HepG2 (cell line): ENCODE results near the gene IFT52. TPM values are rescaled to one million over a fixed set of nuclear protein-coding genes. Genes with fewer than 3 reads are reported as not detected.

Experiments used
- ATAC-seq: fragments of 200-7000 bp; cut with Tn5 transposase; 3 replicates; pipeline ENCODE4 v1.9.1; 2020; ENCODE audit warnings: mild to moderate bottlenecking, moderate library complexity
- BruUV-seq: library from RNA; stranded (reverse); fragments of 400-500 nt; replicated peaks from 2 replicates; lab custom pipeline; 2021; lab: Mats Ljungman, UMichigan
- CTCF ChIA-PET: fragments of 300-600 bp; formaldehyde crosslinking; extraction: SDS; loops from one replicate; lab custom pipeline; 2021; ENCODE audit warnings: low total read pairs, inconsistent platforms, low intra/inter-chr PET ratio; lab: Yijun Ruan, JAX
- POLR2A ChIA-PET: fragments of 350-600 bp; sonication (Branson Sonifier 250); formaldehyde crosslinking; loops from one replicate; lab custom pipeline; 2020; ENCODE audit warnings: antibody characterized with exemption, inconsistent platforms; lab: Yijun Ruan, JAX
- DNase-seq: peaks from one replicate; pipeline ENCODE4 v3.0.0-alpha.2; 2015; ENCODE audit warnings: low spot score
- FAIRE-seq: peaks from 3 replicates; lab custom pipeline; 2011; peaks lifted over from hg19 to GRCh38; lab: Jason Lieb, UNC
- H2AFZ ChIP-seq: one replicate; pipeline ENCODE4 v1.6.1; 2011; ENCODE audit warnings: low read length, inconsistent platforms
- H3K27ac ChIP-seq: fragments of 300-600 bp; 3 replicates; pipeline ENCODE4 v1.8.0; 2011; ENCODE audit warnings: mixed run types, mild to moderate bottlenecking, mixed read lengths, low read length, inconsistent platforms; ENCODE audit not compliant: insufficient read depth; ENCODE audit errors: extremely low read length
- H3K27me3 ChIP-seq, 2 experiments: fragments of 200-600 bp in 1 of 2; 2 replicates in 1 of 2; 3 replicates in 1 of 2; pipeline versions ENCODE4 v1.6.0 to v1.8.0; 2011; ENCODE audit warnings: low read length in 2 of 2, mild to moderate bottlenecking in 2 of 2, moderate library complexity in 2 of 2, inconsistent platforms in 1 of 2; ENCODE audit not compliant: insufficient read depth in 2 of 2, control insufficient read depth in 1 of 2
- H3K36me3 ChIP-seq, 2 experiments: fragments of 200-600 bp in 1 of 2; replicated peaks in 1 of 2; 2 replicates in 1 of 2; 3 replicates in 1 of 2; pipeline versions ENCODE4 v1.5.1 to v1.8.0; 2011; ENCODE audit warnings: low read length in 2 of 2, inconsistent platforms in 1 of 2; ENCODE audit not compliant: insufficient read depth in 2 of 2, control insufficient read depth in 1 of 2
- H3K4me1 ChIP-seq: 2 replicates; pipeline ENCODE4 v1.5.1; 2012; ENCODE audit warnings: low read length, inconsistent platforms; ENCODE audit not compliant: insufficient read depth
- H3K4me2 ChIP-seq: 2 replicates; pipeline ENCODE4 v1.6.0; 2011; ENCODE audit warnings: low read depth, low read length, inconsistent platforms
- H3K4me3 ChIP-seq, 3 experiments: fragments of 200-600 bp in 1 of 3; sonication (generic), shearing (Covaris generic) in 1 of 3; replicated peaks in 1 of 3; 2 replicates each; pipeline ENCODE4 v1.5.1; 2011 to 2016; ENCODE audit warnings: low read length in 3 of 3, inconsistent platforms in 2 of 3, low read depth in 2 of 3, mild to moderate bottlenecking in 2 of 3, control low read depth in 1 of 3, mixed read lengths in 1 of 3; ENCODE audit not compliant: insufficient read depth in 1 of 3
- H3K79me2 ChIP-seq: one replicate; pipeline ENCODE4 v1.6.1; 2011; ENCODE audit warnings: low read length, inconsistent platforms; ENCODE audit not compliant: insufficient read depth
- H3K9ac ChIP-seq: 2 replicates; pipeline ENCODE4 v1.6.0; 2011; ENCODE audit warnings: mild to moderate bottlenecking, low read depth, low read length, inconsistent platforms; ENCODE audit not compliant: insufficient read depth
- H3K9me3 ChIP-seq: 2 replicates; pipeline ENCODE4 v1.5.1; 2012; ENCODE audit warnings: mild to moderate bottlenecking, low read length
- H4K20me1 ChIP-seq: 2 replicates; pipeline ENCODE4 v1.6.0; 2011; ENCODE audit warnings: inconsistent platforms, mild to moderate bottlenecking, low read length, moderate library complexity; ENCODE audit not compliant: insufficient read depth
- NRL ChIP-seq: sonication (generic); formaldehyde crosslinking; IDR thresholded peaks from 2 replicates; pipeline ENCODE4 v1.5.0; 2020; ENCODE audit warnings: missing genetic modification reagents, mild to moderate bottlenecking, moderate library complexity, borderline replicate concordance
- ZMYM3 ChIP-seq: sonication (generic); formaldehyde crosslinking; IDR thresholded peaks from 2 replicates; pipeline ENCODE4 v1.5.1; 2020; ENCODE audit warnings: mild to moderate bottlenecking, missing genetic modification reagents
- ZNF510 ChIP-seq: sonication (generic); formaldehyde crosslinking; IDR thresholded peaks from 2 replicates; pipeline ENCODE4 v1.4.0; 2020; ENCODE audit warnings: low read depth, mild to moderate bottlenecking, missing genetic modification reagents
- ZNF629 ChIP-seq: sonication (generic); formaldehyde crosslinking; conservative IDR thresholded peaks from 2 replicates; pipeline ENCODE4 v1.5.0; 2020; ENCODE audit warnings: missing genetic modification reagents
- ZNF891 ChIP-seq: sonication (generic); formaldehyde crosslinking; IDR thresholded peaks from 2 replicates; pipeline ENCODE4 v1.5.0; 2020; ENCODE audit warnings: mild to moderate bottlenecking, missing genetic modification reagents
- WGBS: methylation state at CpG from one replicate; pipeline ENCODE4 v1.1.6; 2017; ENCODE audit warnings: low lambda C conversion rate; 5-methylcytosine and 5-hydroxymethylcytosine counted together
- in situ Hi-C: cut with HindIII; loops from 2 replicates; pipeline ENCODE4 v1.10.0; 2017; ENCODE audit warnings: low pct_unique_long_range_greater_than_20kb; ENCODE audit not compliant: extremely low pct_ligation_motif_present
- intact Hi-C: fragments of 100-400 bp; cut with micrococcal nuclease; formaldehyde crosslinking; loops from one replicate; pipeline ENCODE4 v1.10.0; 2022; ENCODE audit not compliant: unreplicated experiment
- polyA plus RNA-seq, 8 experiments: library from polyadenylated mRNA; depleted of rRNA in 3 of 8; stranded (reverse) in 7 of 8; unstranded in 1 of 8; fragments of >200 nt; fragmentation: Illumina TruSeq in 4 of 8; extraction: Trizol in 4 of 8; gene quantifications; 2 replicates each; pipeline versions ENCODE4 v1.2.1 to v1.2.3, GENCODE V29; 2011 to 2016; ENCODE audit warnings: low read depth in 4 of 8, missing spikeins in 1 of 8, mixed read lengths in 1 of 8; ENCODE audit not compliant: insufficient read depth in 1 of 8
- total RNA-seq, 5 experiments: library from RNA; depleted of rRNA; stranded (reverse); fragments of >200 nt; fragmentation: Illumina TruSeq; extraction: Trizol; gene quantifications; 2 replicates each; pipeline ENCODE4 v1.2.3, GENCODE V29; 2016; ENCODE audit warnings: low read depth in 1 of 5
- TF ChIP-seq, protein P1 (sequence below): sonication (generic); formaldehyde crosslinking; conservative IDR thresholded peaks from 2 replicates; pipeline ENCODE4 v1.8.0; 2022; ENCODE audit warnings: missing genetic modification reagents
- TF ChIP-seq, protein P2 (sequence below): sonication (generic); formaldehyde crosslinking; IDR thresholded peaks from 2 replicates; pipeline ENCODE4 v1.5.0; 2020; ENCODE audit warnings: missing genetic modification reagents, mild to moderate bottlenecking, borderline replicate concordance

The IFT52 gene
- total and polyA plus RNA-seq, 2 of the 13 experiments (the other 11 are each of a cell fraction or from before 2014, with no cell fraction given): 48.0 to 64.0 TPM

DNA sequence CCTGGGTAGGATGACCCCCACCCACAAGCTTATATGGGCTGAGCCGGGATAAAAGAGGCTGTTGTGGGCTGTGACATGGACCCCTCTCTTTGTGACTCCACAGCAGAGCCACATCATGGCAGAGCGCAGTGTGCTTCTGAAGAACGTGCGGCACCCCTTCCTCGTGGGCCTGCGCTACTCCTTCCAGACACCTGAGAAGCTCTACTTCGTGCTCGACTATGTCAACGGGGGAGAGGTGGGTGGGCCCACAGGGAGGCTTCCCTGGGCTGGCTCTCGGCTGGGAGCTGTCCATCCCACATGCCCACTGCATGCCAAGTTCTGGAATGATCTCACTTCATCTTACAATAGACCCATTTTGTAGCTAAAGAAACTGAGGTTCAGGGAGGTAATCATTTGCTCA lies 21.5 kb upstream of the IFT52 start:
- peaks cover 11% of the 10 kb centered on the region for H3K4me1 ChIP-seq
- no peak overlapping the region for H2AFZ ChIP-seq
- WGBS: 95% methylated on average over 10 of the region's 10 CpGs
- no peak overlapping the region for H3K9ac ChIP-seq
- no peaks in the 10 kb centered on the region for H3K79me2 ChIP-seq
- CTCF ChIA-PET: no interaction called here
- FAIRE-seq: no peak
- H3K4me2 ChIP-seq: no peak overlapping the region
- in situ Hi-C loops: no loop called here
- no peaks in the 10 kb centered on the region for H4K20me1 ChIP-seq
- H3K9me3 ChIP-seq: no peaks in the 10 kb centered on the region
- H3K4me3 ChIP-seq: no peak overlapping the region
- no peaks in the 10 kb centered on the region for H3K27me3 ChIP-seq
- intact Hi-C loops: no loop called here
- 0 out of 2 replicates have a peak, but pooled peaks have one; percentile 76 for TF ChIP-seq NRL (CRISPR knock-in tag)
- 0 out of 2 replicates have a peak, but pooled peaks have one; percentile 62 for TF ChIP-seq ZNF891 (CRISPR knock-in tag)
- TF ChIP-seq ZNF629 (CRISPR knock-in tag): peak; percentile 88
- TF ChIP-seq ZMYM3 (CRISPR knock-in tag): peak; percentile 18; the same call in 1 of the 2 replicates
- no peak for TF ChIP-seq ZNF510
- TF ChIP-seq, protein P1, sequence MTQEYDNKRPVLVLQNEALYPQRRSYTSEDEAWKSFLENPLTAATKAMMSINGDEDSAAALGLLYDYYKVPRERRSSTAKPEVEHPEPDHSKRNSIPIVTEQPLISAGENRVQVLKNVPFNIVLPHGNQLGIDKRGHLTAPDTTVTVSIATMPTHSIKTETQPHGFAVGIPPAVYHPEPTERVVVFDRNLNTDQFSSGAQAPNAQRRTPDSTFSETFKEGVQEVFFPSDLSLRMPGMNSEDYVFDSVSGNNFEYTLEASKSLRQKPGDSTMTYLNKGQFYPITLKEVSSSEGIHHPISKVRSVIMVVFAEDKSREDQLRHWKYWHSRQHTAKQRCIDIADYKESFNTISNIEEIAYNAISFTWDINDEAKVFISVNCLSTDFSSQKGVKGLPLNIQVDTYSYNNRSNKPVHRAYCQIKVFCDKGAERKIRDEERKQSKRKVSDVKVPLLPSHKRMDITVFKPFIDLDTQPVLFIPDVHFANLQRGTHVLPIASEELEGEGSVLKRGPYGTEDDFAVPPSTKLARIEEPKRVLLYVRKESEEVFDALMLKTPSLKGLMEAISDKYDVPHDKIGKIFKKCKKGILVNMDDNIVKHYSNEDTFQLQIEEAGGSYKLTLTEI: no peak
- TF ChIP-seq, protein P2, sequence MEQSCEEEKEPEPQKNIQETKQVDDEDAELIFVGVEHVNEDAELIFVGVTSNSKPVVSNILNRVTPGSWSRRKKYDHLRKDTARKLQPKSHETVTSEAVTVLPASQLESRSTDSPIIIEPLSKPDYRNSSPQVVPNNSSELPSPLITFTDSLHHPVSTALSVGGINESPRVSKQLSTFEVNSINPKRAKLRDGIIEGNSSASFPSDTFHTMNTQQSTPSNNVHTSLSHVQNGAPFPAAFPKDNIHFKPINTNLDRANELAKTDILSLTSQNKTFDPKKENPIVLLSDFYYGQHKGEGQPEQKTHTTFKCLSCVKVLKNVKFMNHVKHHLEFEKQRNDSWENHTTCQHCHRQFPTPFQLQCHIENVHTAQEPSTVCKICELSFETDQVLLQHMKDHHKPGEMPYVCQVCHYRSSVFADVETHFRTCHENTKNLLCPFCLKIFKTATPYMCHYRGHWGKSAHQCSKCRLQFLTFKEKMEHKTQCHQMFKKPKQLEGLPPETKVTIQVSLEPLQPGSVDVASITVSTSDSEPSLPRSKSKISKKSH (CRISPR knock-in tag): 0 out of 2 replicates have a peak, but pooled peaks have one; percentile 60
- no peak overlapping the region for H3K27ac ChIP-seq
- DNase-seq: no peak
- peaks cover 0 to 19% of the 10 kb centered on the region in 2 experiments; a peak in 4 of 5 replicates for H3K36me3 ChIP-seq
- BruUV-seq: no TSS peak
- no peak for ATAC-seq
- POLR2A ChIA-PET: interaction anchor here (1.2 to 9.7 kb wide), 3 partner anchors 11 to 34 kb away, joined by 3 to 109 read pairs (median 13); partner anchors contain the start of genes IFT52 and SGK2
